T-helper 2 cell treated with Interferon-gamma antibody and Interleukin-4, amounts not matched to agents 100 ng/mL and 5 ng/mL, for 36 hours (primary cell): Measurements from ENCODE around the gene PHYKPL. TPM values are rescaled to one million over a fixed set of nuclear protein-coding genes. Genes with fewer than 3 reads are reported as not detected.
"Not testable (repeated sequence)": the region's sequence is repeated elsewhere in the genome, so short reads cannot be mapped to it uniquely, and the experiment has no call there.

Source experiments
- intact Hi-C: fragments of 100-400 bp; cut with micrococcal nuclease; formaldehyde crosslinking; loops from one replicate; pipeline ENCODE4 v1.15.1; 2023
- total RNA-seq: library from RNA; stranded (reverse); gene quantifications from 2 replicates; pipeline ENCODE4 v1.2.3, GENCODE V29; 2022

PHYKPL gene
- total RNA-seq, 1 donor from 2014 or later = 128 TPM

GRCh38 chr5:178240341-178240741 lies 7.7 kb upstream of the PHYKPL start:
- intact Hi-C loops = no loop called here

GRCh38 chr5:178239626-178240301 lies 7.2 kb upstream of the PHYKPL start:
- intact Hi-C loops = loop anchor here (10.0 kb wide), 1 partner anchor 905 kb away; no protein-coding TSS in a partner anchor

GRCh38 chr5:178238711-178239592 lies 6.3 kb upstream of the PHYKPL start:
- intact Hi-C loops = loop anchor here (10.0 kb wide), 1 partner anchor 906 kb away; no protein-coding TSS in a partner anchor

- intact Hi-C loops = loop anchor here (10.0 kb wide), 1 partner anchor 907 kb away; no protein-coding TSS in a partner anchor
Measured at GRCh38 chr5:178238313-178238635, 5.7 kb upstream of the PHYKPL start.

GRCh38 chr5:178237431-178238312 lies 5.1 kb upstream of the PHYKPL start:
- intact Hi-C loops = loop anchor here (10.0 kb wide), 1 partner anchor 907 kb away; no protein-coding TSS in a partner anchor

- intact Hi-C loops = loop anchor here (10.0 kb wide), 1 partner anchor 908 kb away; no protein-coding TSS in a partner anchor
Measured at GRCh38 chr5:178236679-178237078, 4.1 kb upstream of the PHYKPL start.

- intact Hi-C loops = loop anchor here (10.0 kb wide), 1 partner anchor 909 kb away; no protein-coding TSS in a partner anchor
Measured at GRCh38 chr5:178236126-178236525, 3.5 kb upstream of the PHYKPL start.

GRCh38 chr5:178235588-178235974 lies 3.0 kb upstream of the PHYKPL start:
- intact Hi-C loops = loop anchor here (1.0 to 10.0 kb wide), 3 partner anchors 315 to 909 kb away; partner anchors contain the start of gene COL23A1

GRCh38 chr5:178234750-178235587 lies 2.4 kb upstream of the PHYKPL start:
- intact Hi-C loops = loop anchor here (1.0 to 10.0 kb wide), 4 partner anchors 316 to 1317 kb away; partner anchors contain the start of genes COL23A1 and RUFY1

GRCh38 chr5:178234121-178234749 lies 1.6 kb upstream of the PHYKPL start:
- intact Hi-C loops = loop anchor here (2.0 to 10.0 kb wide), 3 partner anchors 317 to 1318 kb away; partner anchors contain the start of gene RUFY1

GRCh38 chr5:178232920-178233429 lies 373 bp upstream of the PHYKPL start:
- intact Hi-C loops = loop anchor here (1.0 to 10.0 kb wide), 4 partner anchors 28 to 1319 kb away; partner anchors contain the start of genes CLK4 and RUFY1

- intact Hi-C loops = loop anchor here (1.0 to 10.0 kb wide), 4 partner anchors 26 to 1321 kb away; partner anchors contain the start of genes CLK4 and RUFY1
Measured at GRCh38 chr5:178231539-178232123, 971 bp downstream of the PHYKPL start.

- intact Hi-C loops = loop anchor here (5.0 to 10.0 kb wide), 2 partner anchors 914 to 1321 kb away; partner anchors contain the start of gene RUFY1
Measured at GRCh38 chr5:178230879-178231538, 1.6 kb downstream of the PHYKPL start.

GRCh38 chr5:178229861-178230260 lies 2.7 kb downstream of the PHYKPL start:
- intact Hi-C loops = loop anchor here (5.0 to 10.0 kb wide), 2 partner anchors 915 to 1322 kb away; partner anchors contain the start of gene RUFY1

GRCh38 chr5:178229111-178229510 lies 3.5 kb downstream of the PHYKPL start:
- intact Hi-C loops = not testable (repeated sequence)

GRCh38 chr5:178228609-178229008 lies 4.0 kb downstream of the PHYKPL start:
- intact Hi-C loops = no loop called here

- intact Hi-C loops = no loop called here
Measured at GRCh38 chr5:178227929-178228328, 4.7 kb downstream of the PHYKPL start.

GRCh38 chr5:178227138-178227659 lies 5.4 kb downstream of the PHYKPL start:
- intact Hi-C loops = no loop called here
